K562 (cell line): ENCODE measurements around the gene SPTBN5. TPM values are rescaled to one million over a fixed set of nuclear protein-coding genes. Genes with fewer than 3 reads are reported as not detected.

ENCODE experiments used
- ATAC-seq: fragments of 200-7000 bp; cut with Tn5 transposase; 3 replicates; pipeline ENCODE4 v1.9.1; 2020; ENCODE audit warnings: moderate library complexity
- BruUV-seq: library from RNA; stranded (reverse); fragments of 400-500 nt; replicated peaks from 2 replicates; lab custom pipeline; 2021; lab: Mats Ljungman, UMichigan
- CTCF ChIA-PET: fragments of 300-600 bp; formaldehyde crosslinking; extraction: SDS; loops from one replicate; lab custom pipeline; 2021; ENCODE audit warnings: low intra/inter-chr PET ratio; lab: Yijun Ruan, JAX
- POLR2A ChIA-PET: fragments of 300-600, 350-650 bp; sonication (Branson Sonifier 250); formaldehyde crosslinking; extraction: SDS; loops from one replicate; lab custom pipeline; 2021; ENCODE audit warnings: antibody characterized with exemption, inconsistent platforms; lab: Yijun Ruan, JAX
- DNase-seq, 4 experiments: peaks; one replicate each; pipeline versions ENCODE4 v3.0.0 to v3.0.0-alpha.2; 2011 to 2018; ENCODE audit warnings: low spot score in 3 of 4, mixed read lengths in 3 of 4; ENCODE audit errors: extremely low read depth in 1 of 4
- FAIRE-seq: peaks from 2 replicates; lab custom pipeline; 2011; peaks lifted over from hg19 to GRCh38; lab: Jason Lieb, UNC
- H2AFZ ChIP-seq: 2 replicates; pipeline ENCODE4 v1.6.0; 2011; ENCODE audit warnings: low read depth, low read length, control low read depth, inconsistent platforms
- H3K27ac ChIP-seq: fragments of 200-600 bp; 3 replicates; pipeline ENCODE4 v1.8.0; 2011; ENCODE audit warnings: low read depth, mild to moderate bottlenecking, control low read depth, inconsistent platforms, low read length, moderate library complexity, mixed read lengths; ENCODE audit errors: extremely low read depth
- H3K27me3 ChIP-seq, 2 experiments: fragments of 300-600 bp in 1 of 2; 2 replicates in 1 of 2; 3 replicates in 1 of 2; pipeline versions ENCODE4 v1.6.0 to v1.8.0; 2011; ENCODE audit warnings: inconsistent platforms in 2 of 2, low read length in 2 of 2, mild to moderate bottlenecking in 1 of 2, mixed read lengths in 1 of 2, moderate library complexity in 1 of 2; ENCODE audit not compliant: control insufficient read depth in 2 of 2, insufficient read depth in 2 of 2
- H3K36me3 ChIP-seq: fragments of 300-600 bp; 3 replicates; pipeline ENCODE4 v1.8.0; 2011; ENCODE audit warnings: mild to moderate bottlenecking, low read length, inconsistent platforms; ENCODE audit not compliant: control insufficient read depth, insufficient read depth
- H3K4me1 ChIP-seq, 2 experiments: fragments of 200-600 bp in 1 of 2; replicated peaks in 1 of 2; 2 replicates in 1 of 2; 3 replicates in 1 of 2; pipeline versions ENCODE4 v1.5.1 to v1.8.0; 2011; ENCODE audit warnings: inconsistent platforms in 2 of 2, low read length in 2 of 2, mild to moderate bottlenecking in 1 of 2, mixed read lengths in 1 of 2, moderate library complexity in 1 of 2; ENCODE audit not compliant: control insufficient read depth in 2 of 2, insufficient read depth in 2 of 2
- H3K4me2 ChIP-seq: 2 replicates; pipeline ENCODE4 v1.6.1; 2011; ENCODE audit warnings: low read length, control low read depth, inconsistent platforms, mixed read lengths; ENCODE audit not compliant: insufficient read depth
- H3K4me3 ChIP-seq: fragments of 200-600 bp; sonication (generic), shearing (Covaris generic); 2 replicates; pipeline ENCODE4 v1.5.1; 2016; ENCODE audit warnings: control low read depth, inconsistent platforms
- H3K79me2 ChIP-seq: fragments of 200-600 bp; 3 replicates; pipeline ENCODE4 v1.8.0; 2011; ENCODE audit warnings: low read length, inconsistent platforms; ENCODE audit not compliant: control insufficient read depth, insufficient read depth
- H3K9ac ChIP-seq, 2 experiments: 2 replicates each; pipeline versions ENCODE4 v1.6.0 to v1.6.1; 2011; ENCODE audit warnings: low read depth in 2 of 2, low read length in 2 of 2, control low read depth in 1 of 2, inconsistent platforms in 1 of 2, mild to moderate bottlenecking in 1 of 2, mixed read lengths in 1 of 2; ENCODE audit not compliant: insufficient read depth in 1 of 2
- H3K9me1 ChIP-seq: one replicate; pipeline ENCODE4 v1.6.0; 2011; ENCODE audit warnings: inconsistent platforms, mild to moderate bottlenecking, low read length, moderate library complexity; ENCODE audit not compliant: control insufficient read depth, insufficient read depth
- H3K9me3 ChIP-seq: replicated peaks from 2 replicates; pipeline ENCODE4 v1.5.1; 2011; ENCODE audit warnings: low read depth, low read length, inconsistent platforms; ENCODE audit not compliant: control insufficient read depth, insufficient read depth
- H4K20me1 ChIP-seq: replicated peaks from 2 replicates; pipeline ENCODE4 v1.6.1; 2011; ENCODE audit warnings: low read length, inconsistent platforms, mixed read lengths; ENCODE audit not compliant: control insufficient read depth, insufficient read depth
- E2F3 ChIP-seq: fragments of 250-450 bp; sonication (Bioruptor Pico); IDR thresholded peaks from 2 replicates; pipeline ENCODE4 v1.4.0; 2020; ENCODE audit warnings: mild to moderate bottlenecking
- IRF2 ChIP-seq: sonication (generic); formaldehyde crosslinking; IDR thresholded peaks from 2 replicates; pipeline ENCODE4 v1.8.1; 2022; ENCODE audit warnings: mild to moderate bottlenecking, missing genetic modification reagents
- PCBP1 ChIP-seq: fragments of 200-400 bp; formaldehyde crosslinking; IDR thresholded peaks from 2 replicates; pipeline ENCODE4 v1.6.1; 2018; ENCODE audit warnings: mild to moderate bottlenecking, low read depth, low read length; ENCODE audit not compliant: poor library complexity, severe bottlenecking
- ZNF79 ChIP-seq: fragments of 250-450 bp; sonication (Bioruptor Pico); IDR thresholded peaks from 2 replicates; pipeline ENCODE4 v1.4.0; 2020; ENCODE audit warnings: low read depth, mild to moderate bottlenecking, moderate library complexity
- WGBS: fragments of 100-300 bp; shearing (Covaris generic); methylation state at CpG from one replicate; pipeline ENCODE4 v1.1.6; 2016; ENCODE audit warnings: low coverage, mixed read lengths; ENCODE audit not compliant: insufficient coverage; ENCODE audit errors: missing lambda C conversion rate; 5-methylcytosine and 5-hydroxymethylcytosine counted together
- in situ Hi-C: fragments of 300-500 bp; cut with MboI; formaldehyde crosslinking; loops from 4 replicates; pipeline ENCODE4 v1.15.0; 2018; ENCODE audit warnings: inconsistent platforms, mixed read lengths
- intact Hi-C: fragments of 100-400 bp; cut with micrococcal nuclease; formaldehyde crosslinking; loops from 2 replicates; pipeline ENCODE4 v1.14.2; 2022
- polyA plus RNA-seq, 8 experiments: library from polyadenylated mRNA; depleted of rRNA in 4 of 8; stranded (reverse) in 5 of 8; unstranded in 3 of 8; fragments of >200 nt; fragmentation: Nextera tagmentation in 2 of 8; fragmentation: Illumina TruSeq in 1 of 8; extraction: Ambion mirVana in 2 of 8; extraction: Trizol in 1 of 8; gene quantifications; 2 replicates each; pipeline versions ENCODE4 v1.2.1 to v1.2.3, GENCODE V29; 2011 to 2014; ENCODE audit warnings: inconsistent platforms in 1 of 8, missing spikeins in 1 of 8
- total RNA-seq, 7 experiments: library from RNA; depleted of rRNA in 6 of 7; stranded (reverse); fragments of >200 nt in 6 of 7; fragmentation: Illumina TruSeq in 2 of 7; extraction: Trizol in 2 of 7; gene quantifications; 2 replicates each; pipeline versions ENCODE4 v1.2.1 to v1.2.3, GENCODE V29; 2011 to 2021; ENCODE audit warnings: low replicate concordance in 1 of 7

The SPTBN5 gene
- total and polyA plus RNA-seq, 9 of the 15 experiments (the other 6 are each of a cell fraction or from before 2014, with no cell fraction given), result 0.02 TPM; not detected in 8

DNA sequence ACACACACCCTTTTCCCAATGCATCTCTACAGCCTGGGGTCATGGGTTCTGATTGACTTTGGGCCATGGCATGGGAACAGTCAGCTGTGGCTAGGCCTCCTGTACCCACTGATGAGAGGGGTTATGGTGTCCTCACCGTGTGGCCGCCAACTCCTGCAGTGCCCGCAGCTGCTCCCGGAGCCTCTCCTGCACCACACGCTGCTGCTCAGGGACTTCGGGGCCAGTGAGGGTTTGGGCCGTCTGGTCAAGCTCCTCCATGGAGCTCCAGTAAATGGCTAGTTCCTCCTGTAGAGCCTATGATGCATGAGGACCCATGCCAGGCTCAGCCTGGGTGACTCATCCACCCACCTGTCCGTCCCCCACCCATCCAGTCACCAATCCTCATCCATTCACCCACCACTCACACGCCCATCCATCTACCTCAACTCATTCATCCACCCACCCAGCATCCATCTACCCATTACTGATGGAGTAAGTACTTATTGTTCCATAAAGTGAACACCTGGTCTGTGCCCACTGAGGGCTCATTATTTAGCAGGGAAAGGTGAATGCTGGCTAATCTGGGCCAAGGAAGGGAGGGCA lies 21.6 kb downstream of the SPTBN5 start:
- Histone ChIP-seq H2AFZ (no peak overlapping the region), H3K4me2 (no peak overlapping the region), H3K9ac (peak overlapping the region in 1 of 2 experiments; percentile 26; a peak in 1 of 4 replicates), H3K79me2 (no peaks in the 10 kb centered on the region), H3K4me1 (peaks cover 0 to 35% of the 10 kb centered on the region in 2 experiments; a peak in 3 of 5 replicates), H3K27ac (no peak overlapping the region), H3K9me1 (no peaks in the 10 kb centered on the region), H4K20me1 (peaks cover 36% of the 10 kb centered on the region), H3K4me3 (no peak overlapping the region), H3K36me3 (no peaks in the 10 kb centered on the region), H3K27me3 (peaks cover 77 to 97% of the 10 kb centered on the region in 2 experiments; a peak in 4 of 5 replicates), H3K9me3 (no peaks in the 10 kb centered on the region)
- DNase-seq (no peak), FAIRE-seq (no peak), ATAC-seq (no peak)
- no TSS peak for BruUV-seq
- 0% methylated on average over 8 of the region's 9 CpGs for WGBS
- POLR2A ChIA-PET, result interaction anchor here (0.6 kb wide), 1 partner anchor 32 kb away, joined by 3 read pairs; no protein-coding TSS in a partner anchor
- intact Hi-C loops, result no loop called here
- in situ Hi-C loops, result no loop called here
- TF ChIP-seq ZNF79 (CRISPR knock-in tag), result no peak
- CTCF ChIA-PET, result no interaction called here

DNA sequence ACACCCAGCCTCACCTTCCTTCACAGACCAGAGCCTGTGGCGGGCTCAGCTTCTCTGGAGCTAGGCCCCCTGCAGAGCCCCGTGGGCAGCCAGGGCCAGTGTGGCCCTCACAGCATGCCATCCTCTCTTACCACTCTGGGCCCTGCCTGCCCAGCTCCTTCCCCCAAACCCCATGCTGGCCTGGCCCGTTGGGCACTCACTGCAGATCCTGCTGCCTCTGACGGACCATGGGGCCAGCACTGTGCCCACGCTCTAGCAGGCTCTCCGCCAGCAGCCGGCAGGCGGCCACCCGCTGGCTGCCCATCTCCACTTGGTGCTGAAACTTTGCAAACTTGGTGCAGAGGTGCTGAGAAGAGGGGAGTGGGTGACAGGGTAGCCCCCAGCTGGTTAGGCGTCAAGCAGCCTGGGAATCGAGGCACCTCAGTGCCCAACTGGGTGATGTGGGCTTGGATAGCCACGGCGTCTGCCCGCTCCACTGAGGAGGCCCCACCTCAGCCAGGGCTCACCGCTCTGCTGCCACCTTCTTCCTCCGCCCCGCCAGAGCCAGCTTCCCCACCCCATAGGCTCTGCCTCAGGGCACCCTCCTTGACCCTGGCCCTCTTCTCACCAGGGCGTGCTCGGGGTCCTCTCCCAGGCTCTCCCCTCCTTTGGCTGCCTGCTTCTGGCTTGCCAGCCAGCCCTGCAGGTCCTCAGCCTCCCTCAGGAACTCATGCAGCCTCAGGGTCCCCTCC lies 22.5 kb downstream of the SPTBN5 start:
- DNase-seq (no peak), FAIRE-seq (no peak)
- in situ Hi-C loops, result no loop called here
- TF ChIP-seq E2F3 (CRISPR knock-in tag) (no peak), PCBP1 (peak; percentile 37), IRF2 (CRISPR knock-in tag) (no peak)
- TF ChIP-seq, all 486 proteins: peak for 1
- intact Hi-C loops, result no loop called here
- no peaks in the 10 kb centered on the region for H3K36me3 ChIP-seq
- H3K27me3 ChIP-seq, result peaks cover 72 to 97% of the 10 kb centered on the region in 2 experiments; a peak in 4 of 5 replicates
- 8% methylated on average over 19 of the region's 19 CpGs for WGBS
- H4K20me1 ChIP-seq, result peaks cover 36% of the 10 kb centered on the region
- peak overlapping the region in 1 of 2 experiments; percentile 0; a peak in 1 of 4 replicates for H3K9ac ChIP-seq
- no peak overlapping the region for H2AFZ ChIP-seq
- H3K79me2 ChIP-seq, result no peaks in the 10 kb centered on the region
- H3K4me2 ChIP-seq, result no peak overlapping the region
- no peak overlapping the region for H3K4me3 ChIP-seq
- H3K4me1 ChIP-seq, result peaks cover 0 to 38% of the 10 kb centered on the region in 2 experiments; a peak in 3 of 5 replicates
- no peaks in the 10 kb centered on the region for H3K9me3 ChIP-seq
- ATAC-seq, result no peak
- CTCF ChIA-PET, result no interaction called here
- POLR2A ChIA-PET, result interaction anchor here (0.5 to 1.0 kb wide), 6 partner anchors 8 to 295 kb away, joined by 3 to 5 read pairs (median 3); no protein-coding TSS in a partner anchor
- BruUV-seq, result no TSS peak
- H3K27ac ChIP-seq, result no peak overlapping the region
- H3K9me1 ChIP-seq, result no peaks in the 10 kb centered on the region
